ENCODE data around the gene LYPD6. TPM values are rescaled to one million over a fixed set of nuclear protein-coding genes. Genes with fewer than 3 reads are reported as not detected.

LYPD6 gene
- total RNA-seq, 1 experiment from 2014 or later: 0.54 TPM

GRCh38 chr2:149310349-149310748 lies 20.0 kb upstream of the LYPD6 start:
- peaks cover 6% of the 10 kb centered on the region for H3K4me1 ChIP-seq (ENCODE audit: insufficient read depth, low read length, poor library complexity, severe bottlenecking)
- H3K4me3 ChIP-seq (ENCODE audit: low read depth, low read length, poor library complexity, severe bottlenecking): no peak overlapping the region
- no peaks in the 10 kb centered on the region for H3K36me3 ChIP-seq (ENCODE audit: insufficient read depth, low read length, poor library complexity, severe bottlenecking)
- no peak overlapping the region for H3K27ac ChIP-seq (ENCODE audit: low read depth, low read length, poor library complexity, severe bottlenecking)
- no peak for DNase-seq (ENCODE audit: low spot score)
- POLR2A ChIA-PET (ENCODE audit: low non-redundant PET): no interaction called here
- intact Hi-C loops (cut with micrococcal nuclease; ENCODE audit: unreplicated experiment): no loop called here
- H3K27me3 ChIP-seq (replicated peaks; ENCODE audit: insufficient read depth, low read depth, low read length, poor library complexity): no peaks in the 10 kb centered on the region
- no TSS peak for BruUV-seq (replicated peaks)
- CTCF ChIA-PET: no interaction called here
- TF ChIP-seq EZH2 (IDR thresholded peaks at IDR 0.05; ENCODE audit: borderline replicate concordance, low read depth, low read length, poor library complexity, severe bottlenecking): no peak
- TF ChIP-seq CTCF (conservative IDR thresholded peaks at IDR 0.05; ENCODE audit: low read depth, low read length): no peak
- no peaks in the 10 kb centered on the region for H3K9me3 ChIP-seq (ENCODE audit: low read depth, low read length, poor library complexity, severe bottlenecking)

GRCh38 chr2:149312039-149312438 lies 18.3 kb upstream of the LYPD6 start:
- Histone ChIP-seq H3K27ac (ENCODE audit: low read depth, low read length, poor library complexity, severe bottlenecking) (no peak overlapping the region), H3K4me1 (ENCODE audit: insufficient read depth, low read length, poor library complexity, severe bottlenecking) (peaks cover 6% of the 10 kb centered on the region), H3K9me3 (ENCODE audit: low read depth, low read length, poor library complexity, severe bottlenecking) (no peaks in the 10 kb centered on the region), H3K27me3 (replicated peaks; ENCODE audit: insufficient read depth, low read depth, low read length, poor library complexity) (no peaks in the 10 kb centered on the region), H3K4me3 (ENCODE audit: low read depth, low read length, poor library complexity, severe bottlenecking) (no peak overlapping the region), H3K36me3 (ENCODE audit: insufficient read depth, low read length, poor library complexity, severe bottlenecking) (no peaks in the 10 kb centered on the region)
- POLR2A ChIA-PET (ENCODE audit: low non-redundant PET): no interaction called here
- CTCF ChIA-PET: no interaction called here
- intact Hi-C loops (cut with micrococcal nuclease; ENCODE audit: unreplicated experiment): loop anchor here (2.0 kb wide), 1 partner anchor 295 kb away; no protein-coding TSS in a partner anchor
- DNase-seq (ENCODE audit: low spot score): no peak
- BruUV-seq (replicated peaks): no TSS peak
- TF ChIP-seq CTCF (conservative IDR thresholded peaks at IDR 0.05; ENCODE audit: low read depth, low read length) (no peak), EZH2 (IDR thresholded peaks at IDR 0.05; ENCODE audit: borderline replicate concordance, low read depth, low read length, poor library complexity, severe bottlenecking) (no peak)

GRCh38 chr2:149313512-149313972 lies 16.8 kb upstream of the LYPD6 start:
- no TSS peak for BruUV-seq (replicated peaks)
- Histone ChIP-seq H3K4me1 (ENCODE audit: insufficient read depth, low read length, poor library complexity, severe bottlenecking) (peaks cover 6% of the 10 kb centered on the region), H3K27me3 (replicated peaks; ENCODE audit: insufficient read depth, low read depth, low read length, poor library complexity) (no peaks in the 10 kb centered on the region), H3K27ac (ENCODE audit: low read depth, low read length, poor library complexity, severe bottlenecking) (no peak overlapping the region), H3K4me3 (ENCODE audit: low read depth, low read length, poor library complexity, severe bottlenecking) (no peak overlapping the region), H3K9me3 (ENCODE audit: low read depth, low read length, poor library complexity, severe bottlenecking) (no peaks in the 10 kb centered on the region), H3K36me3 (ENCODE audit: insufficient read depth, low read length, poor library complexity, severe bottlenecking) (no peaks in the 10 kb centered on the region)
- CTCF ChIA-PET: interaction anchor here (0.6 to 1.3 kb wide), 2 partner anchors 297 to 365 kb away, joined by 5 to 9 read pairs; no protein-coding TSS in a partner anchor
- intact Hi-C loops (cut with micrococcal nuclease; ENCODE audit: unreplicated experiment): loop anchor here (2.0 kb wide), 1 partner anchor 297 kb away; no protein-coding TSS in a partner anchor
- POLR2A ChIA-PET (ENCODE audit: low non-redundant PET): no interaction called here
- TF ChIP-seq CTCF (conservative IDR thresholded peaks at IDR 0.05; ENCODE audit: low read depth, low read length) (peak; percentile 81), EZH2 (IDR thresholded peaks at IDR 0.05; ENCODE audit: borderline replicate concordance, low read depth, low read length, poor library complexity, severe bottlenecking) (no peak)
- peak; percentile 74 for DNase-seq (ENCODE audit: low spot score)
